ENCODE data around the gene RRP8.

The RRP8 gene

GRCh38 chr11:6616596-6617250 lies 13.3 kb upstream of the RRP8 start:
- no peak for DNase-seq

GRCh38 chr11:6615882-6616585 lies 12.6 kb upstream of the RRP8 start:
- DNase-seq = no peak

GRCh38 chr11:6615046-6615445 lies 11.6 kb upstream of the RRP8 start:
- no peak for DNase-seq

- no peak for DNase-seq
These were observed 11.0 kb upstream of the RRP8 start for GRCh38 chr11:6614446-6614845.

- no peak for DNase-seq
These were observed 10.1 kb upstream of the RRP8 start for GRCh38 chr11:6613496-6613895.

DNA sequence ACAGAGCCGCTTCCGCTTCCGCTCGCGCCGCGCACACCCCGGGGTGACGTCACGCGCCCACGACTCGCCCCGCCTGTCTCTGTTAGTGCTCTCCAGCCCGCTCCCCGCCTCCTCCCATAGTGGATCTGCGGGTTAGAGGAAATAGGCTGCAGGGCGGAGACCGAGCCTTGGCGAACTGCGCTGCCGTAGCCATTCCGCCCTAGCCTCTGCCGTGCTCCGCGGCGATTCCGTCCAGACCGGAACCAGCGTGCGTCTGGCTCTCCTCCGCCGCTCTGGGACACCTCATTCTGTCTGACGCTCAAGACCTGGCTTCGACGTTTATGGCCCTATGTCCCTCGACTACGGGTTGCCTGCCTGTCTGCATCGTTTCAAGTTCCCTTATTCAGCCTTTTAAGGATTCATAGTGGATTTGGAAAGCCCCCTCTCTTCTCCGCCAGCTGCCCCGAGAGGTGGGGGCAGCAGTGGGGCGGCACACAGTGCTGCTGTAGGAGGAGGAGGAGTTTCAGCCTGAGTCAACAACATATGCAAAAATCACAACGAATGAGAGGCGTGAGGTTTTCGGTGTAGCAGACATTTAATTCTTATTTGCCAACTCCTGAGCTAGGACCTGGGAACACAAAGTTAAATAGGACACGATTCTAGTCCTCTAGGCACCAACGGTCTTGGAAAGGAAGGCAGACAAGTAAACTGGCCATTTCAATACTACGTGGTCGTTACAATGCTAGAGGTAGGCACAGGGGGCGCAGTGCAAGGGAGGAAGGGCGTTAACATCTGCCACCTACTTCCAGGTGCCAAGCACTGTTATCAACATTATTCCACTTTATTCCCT lies 9.0 kb upstream of the RRP8 start, which contains the start of gene TAF10:
Gene TAF10, minus strand, starts transcription at position 4 of the 829 bp plus-strand sequence. CDS start 27 bp downstream, outside the sequence.
- peak; percentile 95 for DNase-seq

DNA sequence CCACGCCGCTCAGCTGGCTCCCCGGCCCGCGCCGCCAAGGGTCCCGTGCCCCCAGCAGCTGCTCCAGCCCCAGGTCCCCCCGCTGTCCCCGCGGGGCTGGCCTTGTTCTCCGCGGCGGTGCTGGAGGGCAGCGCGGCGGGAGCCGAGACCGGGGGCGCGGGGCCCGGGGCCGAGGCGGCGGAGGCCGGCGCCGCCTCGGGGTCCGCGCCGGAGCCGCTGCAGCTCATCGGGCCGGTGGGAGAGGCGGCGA lies 8.5 kb upstream of the RRP8 start:
- no peak for DNase-seq

DNA sequence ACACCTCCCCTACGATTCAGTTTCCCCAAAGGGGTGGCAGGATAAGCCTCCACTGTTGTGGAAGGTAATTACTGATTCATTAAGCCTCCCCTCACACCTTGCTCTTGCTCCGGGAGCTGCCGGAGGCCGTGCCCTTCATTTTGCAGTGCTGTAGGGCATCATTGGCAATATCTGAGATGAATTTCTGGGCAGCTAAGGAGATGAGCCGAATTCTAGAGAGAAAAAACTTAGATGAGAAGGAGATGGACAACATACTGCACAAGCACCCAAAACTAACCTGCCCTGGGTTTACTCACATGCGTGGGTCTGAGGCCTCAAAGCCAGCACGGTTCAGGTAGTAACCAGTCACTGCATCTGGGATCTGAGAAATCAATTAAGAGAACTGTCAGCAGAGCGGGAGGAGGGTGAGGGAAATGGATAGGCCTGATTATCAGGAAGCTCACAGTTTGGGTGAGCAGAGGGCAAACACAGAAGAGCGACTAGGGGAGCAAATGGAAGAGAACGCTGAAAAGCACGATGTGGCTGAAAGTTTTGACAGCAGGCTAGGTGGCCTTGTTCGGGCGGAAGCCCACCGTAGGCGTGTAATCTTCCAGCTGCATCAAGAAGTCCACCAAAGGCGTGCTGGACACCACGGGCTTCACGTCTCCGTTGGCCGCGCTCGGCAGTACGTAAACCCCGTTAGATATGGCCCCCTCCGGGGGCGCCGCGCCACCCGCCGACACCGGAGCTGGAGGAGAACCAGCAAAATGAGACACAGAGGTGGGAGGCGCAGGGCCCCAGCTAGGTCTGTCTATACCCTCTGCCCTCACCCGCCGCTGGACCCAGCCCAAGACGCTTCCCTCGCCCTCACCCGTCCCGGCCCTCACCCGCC lies 7.9 kb upstream of the RRP8 start:
- DNase-seq = peak; percentile 12

- DNase-seq = no peak
These were observed 7.2 kb upstream of the RRP8 start for GRCh38 chr11:6610591-6610990.

DNA sequence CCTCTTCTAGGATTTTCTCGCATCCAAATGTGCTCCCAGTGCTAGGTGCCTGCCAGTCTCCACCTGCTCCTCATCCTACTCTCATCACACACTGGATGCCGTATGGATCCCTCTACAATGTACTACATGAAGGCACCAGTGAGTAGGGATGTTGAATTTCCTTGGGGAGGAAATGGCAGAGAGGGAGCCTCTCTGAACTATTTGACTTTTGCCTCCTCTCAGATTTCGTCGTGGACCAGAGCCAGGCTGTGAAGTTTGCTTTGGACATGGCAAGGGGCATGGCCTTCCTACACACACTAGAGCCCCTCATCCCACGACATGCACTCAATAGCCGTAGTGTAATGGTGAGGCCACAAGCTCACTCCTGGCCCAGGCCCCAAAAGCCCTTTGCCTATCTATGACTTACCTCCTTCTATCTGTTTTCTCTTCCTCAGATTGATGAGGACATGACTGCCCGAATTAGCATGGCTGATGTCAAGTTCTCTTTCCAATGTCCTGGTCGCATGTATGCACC lies 6.1 kb upstream of the RRP8 start:
- no peak for DNase-seq

- DNase-seq = no peak
These were observed 5.5 kb upstream of the RRP8 start for GRCh38 chr11:6608726-6609501.

DNA sequence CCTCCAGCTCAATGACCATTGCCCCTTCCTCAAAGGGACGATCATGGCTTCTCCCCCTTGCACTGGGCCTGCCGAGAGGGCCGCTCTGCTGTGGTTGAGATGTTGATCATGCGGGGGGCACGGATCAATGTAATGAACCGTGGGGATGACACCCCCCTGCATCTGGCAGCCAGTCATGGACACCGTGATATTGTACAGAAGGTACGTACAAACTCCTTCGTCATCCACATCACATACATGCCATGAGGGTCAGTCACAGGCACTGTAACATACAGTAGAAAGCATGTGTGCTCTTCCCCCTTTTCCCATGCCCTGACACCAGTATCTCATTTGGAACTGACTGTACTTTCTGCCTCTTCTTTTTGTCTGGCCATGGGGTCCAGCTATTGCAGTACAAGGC lies 4.6 kb upstream of the RRP8 start:
- no peak for DNase-seq

DNA sequence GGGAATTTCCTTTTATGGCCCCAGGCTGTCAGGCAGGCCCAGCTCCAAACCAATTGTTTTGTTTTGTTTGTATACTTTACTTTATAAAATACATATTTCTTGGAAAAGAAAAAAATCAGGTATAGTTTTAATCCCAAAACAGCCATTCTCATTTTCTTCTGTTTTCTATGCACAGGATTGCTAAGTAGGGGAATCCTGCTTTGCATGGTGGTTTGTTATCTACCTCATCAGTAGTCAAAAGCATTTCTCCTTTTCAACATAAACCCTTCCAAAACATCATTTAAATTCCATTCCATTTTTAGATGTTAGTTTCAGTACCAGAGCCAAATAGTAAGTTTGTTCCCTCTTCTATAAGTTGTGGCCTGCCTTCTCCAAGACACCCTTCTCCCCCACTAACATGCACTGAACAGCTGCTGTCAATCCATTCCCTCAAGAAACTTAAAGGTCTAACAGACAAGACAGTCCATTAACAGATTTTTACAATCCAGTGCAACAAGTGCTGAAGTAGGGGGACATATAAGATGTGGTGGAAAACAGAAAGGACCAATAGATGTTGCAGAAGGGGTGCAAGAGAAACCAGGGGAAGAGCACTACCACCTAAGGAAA lies 3.9 kb upstream of the RRP8 start:
- DNase-seq = no peak

- DNase-seq = no peak
These were observed 3.2 kb upstream of the RRP8 start for GRCh38 chr11:6606471-6607189.

GRCh38 chr11:6604790-6605189 lies 1.4 kb upstream of the RRP8 start:
- no peak for DNase-seq

DNA sequence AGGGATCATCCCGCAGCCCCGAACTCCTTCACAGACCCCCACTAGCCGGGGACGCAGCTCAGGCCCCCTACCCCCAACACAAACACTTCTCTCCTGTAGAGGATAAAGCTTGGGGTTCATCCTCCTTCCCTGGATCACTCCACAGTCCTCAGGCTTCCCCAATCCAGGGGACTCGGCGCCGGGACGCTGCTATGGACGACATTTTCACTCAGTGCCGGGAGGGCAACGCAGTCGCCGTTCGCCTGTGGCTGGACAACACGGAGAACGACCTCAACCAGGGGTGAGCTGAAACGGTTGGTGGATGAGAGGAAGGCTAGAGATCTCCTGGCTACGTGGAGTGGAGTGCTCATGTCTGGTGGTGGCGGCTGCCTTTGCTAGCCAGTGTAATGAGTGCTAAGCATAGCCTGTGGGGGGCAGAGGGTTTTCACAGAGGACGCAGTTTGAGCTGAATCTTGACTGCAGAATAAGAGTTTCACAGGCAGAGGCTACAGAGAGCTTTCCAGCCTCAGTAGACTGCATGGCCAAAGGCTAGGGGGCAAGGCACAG lies 738 bp upstream of the RRP8 start:
- peak; percentile 48 for DNase-seq

DNA sequence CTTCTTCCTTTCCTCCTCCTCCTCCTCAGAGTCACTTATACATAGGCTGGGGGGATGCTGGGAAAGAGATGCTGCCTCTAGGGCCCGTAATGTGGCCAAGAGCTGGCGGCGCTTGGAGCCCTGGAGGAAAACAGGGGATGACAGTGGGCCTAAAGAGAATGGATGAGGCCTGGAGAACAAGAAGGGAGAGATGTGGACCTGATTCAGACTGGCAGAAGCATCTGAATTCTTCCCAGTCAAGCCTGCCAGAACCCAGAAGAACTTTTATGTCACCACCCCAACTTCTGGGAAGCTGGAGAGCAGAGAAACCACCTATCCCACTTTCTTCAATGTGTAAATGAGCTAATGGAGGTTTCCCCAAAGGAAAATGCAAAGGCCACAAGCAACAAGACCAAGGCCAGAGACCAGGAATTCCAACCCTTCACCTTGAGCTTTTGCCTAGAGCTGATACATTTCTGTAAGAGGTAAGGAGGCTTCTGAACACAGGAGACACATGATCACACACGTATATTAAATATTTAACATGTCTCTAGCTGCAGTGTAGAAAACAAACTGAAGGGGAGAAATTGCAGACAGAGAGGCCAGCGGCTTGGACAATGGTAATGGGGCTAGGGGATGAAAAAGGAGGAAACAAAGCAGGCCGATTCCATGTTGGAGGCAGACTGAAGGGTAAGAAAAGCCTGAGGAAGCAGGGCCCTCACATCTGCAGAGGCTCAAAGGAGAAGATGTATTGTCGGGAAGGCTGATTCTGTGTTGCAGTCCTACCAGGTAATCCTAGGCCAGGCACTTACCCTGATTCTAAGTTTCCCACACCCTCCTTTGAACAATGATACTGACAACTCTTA lies 1.1 kb downstream of the RRP8 start:
- DNase-seq = no peak

- no peak for DNase-seq
These were observed 2.4 kb downstream of the RRP8 start for GRCh38 chr11:6601041-6601461.

GRCh38 chr11:6599881-6600390 lies 3.5 kb downstream of the RRP8 start:
- DNase-seq = no peak

Measured in NCI-H1092 treated with DMSO at 0.1 percent for 48 hours (cell line).